Gastrocnemius medialis (tissue), 4 donors: ENCODE results near the gene CEP104. TPM values are rescaled to one million over a fixed set of nuclear protein-coding genes. Genes with fewer than 3 reads are reported as not detected.

Experiments
- ATAC-seq, 2 donors: fragments of 150-250 bp; one replicate each; pipeline ENCODE4 v1.9.1; 2016
- DNase-seq, 2 donors: peaks; one replicate each; pipeline ENCODE4 v3.0.0-alpha.2; 2019
- H3K27ac ChIP-seq, 4 donors: fragments of 200-600 bp; sonication (generic); 1 replicate in 1 of 4; 2 replicates in 3 of 4; pipeline ENCODE4 v1.5.1; 2016 to 2018; ENCODE audit warnings: mild to moderate bottlenecking in 2 of 4, moderate library complexity in 1 of 4
- H3K27me3 ChIP-seq, 3 donors: fragments of 200-600 bp; sonication (generic) in 2 of 3; 1 replicate in 1 of 3; 2 replicates in 2 of 3; pipeline versions ENCODE4 v1.5.1 to v1.6.0; 2016 to 2019; ENCODE audit warnings: mild to moderate bottlenecking in 1 of 3, moderate library complexity in 1 of 3
- H3K36me3 ChIP-seq, 2 donors: fragments of 200-600 bp; sonication (generic) in 1 of 2; one replicate each; pipeline ENCODE4 v1.5.1; 2017 to 2018
- H3K4me1 ChIP-seq, 2 donors: fragments of 200-600 bp; sonication (generic) in 1 of 2; one replicate each; pipeline ENCODE4 v1.5.1; 2016 to 2017; ENCODE audit warnings: mild to moderate bottlenecking in 2 of 2
- H3K4me3 ChIP-seq, 4 donors: fragments of 200-600 bp; sonication (generic) in 3 of 4; 1 replicate in 1 of 4; 2 replicates in 3 of 4; pipeline ENCODE4 v1.5.1; 2016 to 2019; ENCODE audit warnings: mild to moderate bottlenecking in 2 of 4
- H3K9me3 ChIP-seq, 3 donors: fragments of 200-600 bp; sonication (generic) in 2 of 3; 1 replicate in 1 of 3; 2 replicates in 2 of 3; pipeline ENCODE4 v1.5.1; 2016 to 2019
- POLR2A ChIP-seq, 2 donors: fragments of 450-650 bp; IDR thresholded peaks; one replicate each; pipeline ENCODE4 v1.6.1; 2017; ENCODE audit warnings: antibody characterized with exemption in 2 of 2, mild to moderate bottlenecking in 2 of 2, moderate library complexity in 2 of 2
- in situ Hi-C, 4 donors: fragments of 200-750 bp; cut with MboI; loops; one replicate each; pipeline versions ENCODE4 v1.15.0 to v1.8.0; 2017; ENCODE audit warnings: low sequenced_read_pairs in 4 of 4
- intact Hi-C: fragments of 100-400 bp; cut with DNase I; formaldehyde crosslinking; loops from one replicate; pipeline ENCODE4 v1.15.1; 2023; ENCODE audit warnings: low total_unique reads
- total RNA-seq, 4 donors: library from RNA; depleted of rRNA; stranded (reverse); fragments of >200 nt; gene quantifications; one replicate each; pipeline versions ENCODE4 v1.1.0 to v1.2.3, GENCODE V29; 2016
- TF ChIP-seq, protein P1 (sequence below), 5 experiments: fragments of 450-650 bp in 3 of 5; fragments of 200-600 bp in 2 of 5; sonication (generic) in 2 of 5; IDR thresholded peaks in 4 of 5; conservative IDR thresholded peaks in 1 of 5; 1 replicate in 4 of 5; 2 replicates in 1 of 5; pipeline ENCODE4 v1.5.1; 2016 to 2019; ENCODE audit warnings: antibody characterized with exemption in 5 of 5, mild to moderate bottlenecking in 3 of 5, moderate library complexity in 3 of 5

The CEP104 gene
- total RNA-seq, 4 donors from 2014 or later: 16.6 to 39.0 (median 21.9) TPM

- no peak for ATAC-seq
- H3K4me1 ChIP-seq: no peaks in the 10 kb centered on the region
- intact Hi-C loops: no loop called here
- no peak overlapping the region for H3K27ac ChIP-seq
- no peak overlapping the region for H3K4me3 ChIP-seq
- DNase-seq: no peak
- no peak for TF ChIP-seq POLR2A (IDR thresholded peaks at IDR 0.05)
- TF ChIP-seq, protein P1, sequence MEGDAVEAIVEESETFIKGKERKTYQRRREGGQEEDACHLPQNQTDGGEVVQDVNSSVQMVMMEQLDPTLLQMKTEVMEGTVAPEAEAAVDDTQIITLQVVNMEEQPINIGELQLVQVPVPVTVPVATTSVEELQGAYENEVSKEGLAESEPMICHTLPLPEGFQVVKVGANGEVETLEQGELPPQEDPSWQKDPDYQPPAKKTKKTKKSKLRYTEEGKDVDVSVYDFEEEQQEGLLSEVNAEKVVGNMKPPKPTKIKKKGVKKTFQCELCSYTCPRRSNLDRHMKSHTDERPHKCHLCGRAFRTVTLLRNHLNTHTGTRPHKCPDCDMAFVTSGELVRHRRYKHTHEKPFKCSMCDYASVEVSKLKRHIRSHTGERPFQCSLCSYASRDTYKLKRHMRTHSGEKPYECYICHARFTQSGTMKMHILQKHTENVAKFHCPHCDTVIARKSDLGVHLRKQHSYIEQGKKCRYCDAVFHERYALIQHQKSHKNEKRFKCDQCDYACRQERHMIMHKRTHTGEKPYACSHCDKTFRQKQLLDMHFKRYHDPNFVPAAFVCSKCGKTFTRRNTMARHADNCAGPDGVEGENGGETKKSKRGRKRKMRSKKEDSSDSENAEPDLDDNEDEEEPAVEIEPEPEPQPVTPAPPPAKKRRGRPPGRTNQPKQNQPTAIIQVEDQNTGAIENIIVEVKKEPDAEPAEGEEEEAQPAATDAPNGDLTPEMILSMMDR (IDR thresholded peaks at IDR 0.05 in 4 of 5, conservative IDR thresholded peaks at IDR 0.05 in 1 of 5): no peak
- no peaks in the 10 kb centered on the region for H3K9me3 ChIP-seq
- H3K36me3 ChIP-seq: peaks cover 0 to 94% of the 10 kb centered on the region in 2 donors
- no peaks in the 10 kb centered on the region for H3K27me3 ChIP-seq
- in situ Hi-C loops: no loop called here
Observed at GRCh38 chr1:3825356-3825755, 31.7 kb downstream of the CEP104 start.

DNA sequence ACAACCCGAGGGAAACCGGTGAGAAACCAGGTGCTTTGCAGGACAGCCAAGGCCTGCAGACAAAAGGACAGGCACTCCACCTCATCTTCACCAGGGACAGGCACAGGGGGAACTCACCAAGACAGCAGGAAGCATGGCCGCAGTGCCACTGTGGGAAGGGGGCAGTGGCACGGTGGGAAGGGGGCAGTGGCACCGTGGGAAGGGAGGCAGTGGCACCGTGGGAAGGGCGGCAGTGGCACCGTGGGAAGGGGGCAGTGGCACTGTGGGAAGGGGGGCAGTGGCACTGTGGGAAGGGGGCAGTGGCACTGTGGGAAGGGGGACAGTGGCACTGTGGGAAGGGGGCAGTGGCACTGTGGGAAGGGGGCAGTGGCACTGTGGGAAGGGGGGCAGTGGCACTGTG is 32.4 kb downstream of the CEP104 start:
- no peak overlapping the region for H3K4me3 ChIP-seq
- H3K4me1 ChIP-seq: no peaks in the 10 kb centered on the region
- DNase-seq: no peak
- peaks cover 0 to 94% of the 10 kb centered on the region in 2 donors for H3K36me3 ChIP-seq
- intact Hi-C loops: no loop called here
- no peaks in the 10 kb centered on the region for H3K27me3 ChIP-seq
- TF ChIP-seq POLR2A (IDR thresholded peaks at IDR 0.05): no peak
- TF ChIP-seq, protein P1 (IDR thresholded peaks at IDR 0.05 in 4 of 5, conservative IDR thresholded peaks at IDR 0.05 in 1 of 5): no peak
- in situ Hi-C loops: loop anchor here in 1 of 4 donors (25.0 kb wide), 1 partner anchor 112 kb away; no protein-coding TSS in a partner anchor
- H3K9me3 ChIP-seq: no peaks in the 10 kb centered on the region
- no peak for ATAC-seq
- H3K27ac ChIP-seq: no peak overlapping the region

- Histone ChIP-seq H3K27ac (no peak overlapping the region), H3K4me1 (no peaks in the 10 kb centered on the region), H3K36me3 (peaks cover 0 to 81% of the 10 kb centered on the region in 2 donors), H3K27me3 (no peaks in the 10 kb centered on the region), H3K4me3 (no peak overlapping the region), H3K9me3 (no peaks in the 10 kb centered on the region)
- in situ Hi-C loops: loop anchor here in 1 of 4 donors (25.0 kb wide), 1 partner anchor 110 kb away; no protein-coding TSS in a partner anchor
- TF ChIP-seq, protein P1 (IDR thresholded peaks at IDR 0.05 in 4 of 5, conservative IDR thresholded peaks at IDR 0.05 in 1 of 5): no peak
- no peak for TF ChIP-seq POLR2A (IDR thresholded peaks at IDR 0.05)
- ATAC-seq (no peak), DNase-seq (no peak)
- intact Hi-C loops: no loop called here
Observed at GRCh38 chr1:3822421-3822820, 34.6 kb downstream of the CEP104 start.

GRCh38 chr1:3821908-3822307 is 35.1 kb downstream of the CEP104 start:
- in situ Hi-C loops: loop anchor here in 1 of 4 donors (25.0 kb wide), 1 partner anchor 110 kb away; no protein-coding TSS in a partner anchor
- Histone ChIP-seq H3K36me3 (peaks cover 0 to 77% of the 10 kb centered on the region in 2 donors), H3K4me1 (no peaks in the 10 kb centered on the region)

More at GRCh38 chr1:3821908-3822307, 35.1 kb downstream of the CEP104 start:
- DNase-seq (no peak), ATAC-seq (no peak)
- Histone ChIP-seq H3K27ac (no peak overlapping the region), H3K4me3 (no peak overlapping the region), H3K9me3 (no peaks in the 10 kb centered on the region), H3K27me3 (no peaks in the 10 kb centered on the region)
- intact Hi-C loops: no loop called here
- TF ChIP-seq, protein P1 (IDR thresholded peaks at IDR 0.05 in 4 of 5, conservative IDR thresholded peaks at IDR 0.05 in 1 of 5): no peak
- no peak for TF ChIP-seq POLR2A (IDR thresholded peaks at IDR 0.05)
